Measurements from ENCODE around the gene FHIT.

- TF ChIP-seq CTCF (IDR thresholded peaks at IDR 0.05) (no peak), EZH2 (IDR thresholded peaks at IDR 0.05) (no peak)
Measured at GRCh38 chr3:60920519-60920918, 330.7 kb downstream of the FHIT start.

Measured in neural progenitor cell (in vitro differentiated cells).